Gastroesophageal sphincter (tissue), 3 donors: ENCODE data around the gene NUTM1.

Experiments
- CTCF ChIP-seq, 4 experiments: fragments of 200-600 bp in 2 of 4; fragments of 450-650 bp in 2 of 4; sonication (generic) in 1 of 4; IDR thresholded peaks; one replicate each; pipeline ENCODE4 v1.5.1; 2017 to 2019; ENCODE audit warnings: antibody characterized with exemption in 4 of 4, mild to moderate bottlenecking in 2 of 4, moderate library complexity in 2 of 4
- POLR2A ChIP-seq, 2 donors: fragments of 450-650 bp; IDR thresholded peaks; one replicate each; pipeline ENCODE4 v1.6.1; 2017; ENCODE audit warnings: antibody characterized with exemption in 2 of 2, mild to moderate bottlenecking in 2 of 2, moderate library complexity in 1 of 2
- POLR2AphosphoS5 ChIP-seq: sonication (generic); formaldehyde crosslinking; IDR thresholded peaks from one replicate; pipeline ENCODE4 v1.6.1; 2017; ENCODE audit warnings: antibody characterized with exemption

GRCh38 chr15:34364041-34364440 is 20.9 kb downstream of the NUTM1 start:
- TF ChIP-seq CTCF (IDR thresholded peaks at IDR 0.05) (no peak), POLR2AphosphoS5 (no peak), POLR2A (IDR thresholded peaks at IDR 0.05) (no peak)
